ENCODE results near the gene SORL1.
"Not testable (repeated sequence)": the region's sequence is repeated elsewhere in the genome, so short reads cannot be mapped to it uniquely, and the experiment has no call there.

SORL1 gene

DNA sequence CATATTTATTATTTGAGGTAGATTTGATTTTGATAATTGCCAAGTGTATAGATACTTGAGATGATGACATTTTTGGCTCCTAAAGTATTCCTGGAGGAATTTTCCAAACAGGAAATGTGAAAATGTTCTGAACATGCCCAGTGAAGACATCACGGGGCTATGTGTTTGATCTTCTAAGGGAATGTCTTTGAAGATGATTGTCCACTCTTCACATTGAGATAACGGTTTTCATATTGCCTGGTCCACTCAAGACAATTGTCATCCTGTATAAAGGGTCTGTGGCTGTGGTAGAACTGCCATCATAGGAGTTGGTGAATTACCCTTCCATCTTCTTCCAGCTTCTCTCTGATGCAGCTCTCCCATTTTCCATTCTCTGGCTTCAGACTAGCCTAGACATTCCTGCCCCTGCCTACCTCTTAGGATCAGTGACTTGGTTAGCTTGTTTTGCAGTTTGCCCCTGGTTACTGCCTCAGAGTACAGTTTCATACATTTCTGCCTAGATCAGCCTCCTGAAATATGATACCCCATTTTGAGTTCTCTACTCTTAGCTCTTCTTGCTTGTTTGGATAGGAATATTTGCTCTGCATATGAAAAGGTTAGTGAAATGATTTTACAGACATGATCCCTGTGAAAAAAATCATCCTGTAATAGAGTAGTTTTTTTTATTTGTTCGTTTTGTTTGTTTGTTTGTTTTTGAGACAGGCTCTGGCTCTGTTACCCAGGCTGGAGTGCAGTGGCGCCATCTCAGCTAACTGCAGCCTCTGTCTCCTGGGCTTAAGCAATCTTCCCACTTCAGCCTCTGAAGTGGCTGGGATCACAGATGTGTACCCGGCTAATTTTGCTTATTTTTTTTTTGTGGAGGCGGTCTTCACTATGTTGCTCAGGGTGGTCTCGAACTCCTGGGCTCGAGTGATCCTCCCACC, 112.0 kb downstream of the SORL1 start:
- DNase-seq = no peak

DNA sequence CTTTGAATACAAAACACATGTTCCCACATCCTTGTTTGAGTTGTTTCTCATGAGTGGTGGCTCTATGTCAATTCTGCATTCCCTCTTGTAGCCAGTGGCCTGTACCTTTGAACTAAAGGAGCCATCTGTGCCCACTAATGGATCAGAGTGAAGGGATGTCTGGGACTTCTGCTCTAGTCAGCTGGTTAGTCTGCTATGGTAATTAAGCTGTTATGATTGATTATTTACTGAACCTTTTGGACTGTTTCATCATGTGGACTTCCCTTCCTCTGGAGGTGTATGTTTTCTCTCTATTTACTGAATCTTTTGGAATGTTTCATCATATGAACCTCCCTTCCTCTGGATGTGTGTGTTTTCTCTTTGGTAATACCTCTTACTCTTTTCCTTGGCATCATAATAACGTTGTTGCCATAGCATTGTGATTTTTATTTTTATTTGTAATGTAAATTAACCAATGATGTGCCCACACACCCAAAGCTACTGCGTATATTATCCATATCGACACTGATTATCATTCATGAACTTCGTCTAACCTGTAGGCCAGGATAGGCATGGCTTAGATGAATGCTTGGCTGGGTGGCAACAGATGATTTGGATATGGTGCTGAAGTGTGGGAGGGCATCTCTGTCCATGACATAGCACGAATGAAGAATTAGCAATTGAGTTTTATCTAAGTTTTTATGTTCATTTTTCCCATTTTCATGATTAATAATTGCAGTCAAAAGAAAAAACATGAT, 113.0 kb downstream of the SORL1 start:
- no peak for DNase-seq

DNA sequence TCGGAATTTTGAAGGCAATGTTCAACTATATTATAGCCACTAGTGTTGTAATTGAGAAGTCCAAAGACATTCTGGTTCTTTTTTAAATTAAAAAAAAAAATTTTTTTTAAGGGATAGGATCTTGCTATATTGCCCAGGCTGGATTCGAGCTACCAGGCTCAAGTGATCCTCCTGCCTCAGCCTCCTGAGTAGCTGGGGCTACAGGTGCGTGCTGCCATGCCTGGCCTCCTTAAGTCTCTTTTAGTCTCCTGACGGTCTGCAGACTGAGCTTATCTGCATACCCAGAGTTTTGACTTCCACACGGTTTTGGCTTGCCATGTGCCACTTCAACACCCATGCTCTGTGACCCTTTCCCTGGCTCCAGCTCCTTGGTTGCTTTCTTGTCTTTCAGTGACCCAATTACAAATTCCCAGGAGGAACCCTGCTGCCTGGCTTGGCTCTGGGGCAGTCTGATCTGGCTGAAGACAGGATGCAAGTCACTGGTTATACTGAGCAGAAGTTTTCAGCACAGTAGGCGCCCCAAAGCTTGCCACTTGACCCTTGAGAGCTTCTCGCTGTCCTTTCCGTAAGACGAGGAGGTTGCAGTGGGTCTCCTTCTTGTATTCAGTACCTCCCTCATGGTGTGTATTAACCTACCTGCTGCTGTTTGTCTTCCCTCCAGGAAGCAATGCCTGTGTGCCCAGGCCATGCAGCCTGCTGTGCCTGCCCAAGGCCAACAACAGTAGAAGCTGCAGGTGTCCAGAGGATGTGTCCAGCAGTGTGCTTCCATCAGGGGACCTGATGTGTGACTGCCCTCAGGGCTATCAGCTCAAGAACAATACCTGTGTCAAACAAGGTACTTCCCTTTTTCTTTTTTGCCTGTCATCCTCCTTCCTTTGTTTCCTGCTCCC, 114.4 kb downstream of the SORL1 start:
- no peak for DNase-seq

DNA sequence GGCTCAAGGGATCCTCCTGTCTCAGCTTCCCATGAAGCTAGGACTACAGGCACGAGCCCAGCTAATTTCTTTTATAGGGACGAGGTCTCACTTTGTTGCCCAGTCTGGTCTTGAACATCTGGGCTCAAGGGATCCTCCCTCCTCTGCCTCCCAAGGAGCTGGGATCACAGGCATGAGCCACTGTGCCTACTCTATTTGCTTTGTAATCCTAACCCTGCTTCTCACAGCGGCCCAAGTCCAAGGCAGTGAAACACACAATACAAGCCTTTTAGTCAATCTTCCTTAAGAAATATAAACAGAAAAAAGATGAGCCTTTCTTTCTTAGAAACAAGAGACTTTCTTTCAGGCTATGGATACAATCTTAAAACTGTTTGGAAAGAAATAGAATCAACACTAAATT, 115.9 kb downstream of the SORL1 start:
- no peak for DNase-seq

DNA sequence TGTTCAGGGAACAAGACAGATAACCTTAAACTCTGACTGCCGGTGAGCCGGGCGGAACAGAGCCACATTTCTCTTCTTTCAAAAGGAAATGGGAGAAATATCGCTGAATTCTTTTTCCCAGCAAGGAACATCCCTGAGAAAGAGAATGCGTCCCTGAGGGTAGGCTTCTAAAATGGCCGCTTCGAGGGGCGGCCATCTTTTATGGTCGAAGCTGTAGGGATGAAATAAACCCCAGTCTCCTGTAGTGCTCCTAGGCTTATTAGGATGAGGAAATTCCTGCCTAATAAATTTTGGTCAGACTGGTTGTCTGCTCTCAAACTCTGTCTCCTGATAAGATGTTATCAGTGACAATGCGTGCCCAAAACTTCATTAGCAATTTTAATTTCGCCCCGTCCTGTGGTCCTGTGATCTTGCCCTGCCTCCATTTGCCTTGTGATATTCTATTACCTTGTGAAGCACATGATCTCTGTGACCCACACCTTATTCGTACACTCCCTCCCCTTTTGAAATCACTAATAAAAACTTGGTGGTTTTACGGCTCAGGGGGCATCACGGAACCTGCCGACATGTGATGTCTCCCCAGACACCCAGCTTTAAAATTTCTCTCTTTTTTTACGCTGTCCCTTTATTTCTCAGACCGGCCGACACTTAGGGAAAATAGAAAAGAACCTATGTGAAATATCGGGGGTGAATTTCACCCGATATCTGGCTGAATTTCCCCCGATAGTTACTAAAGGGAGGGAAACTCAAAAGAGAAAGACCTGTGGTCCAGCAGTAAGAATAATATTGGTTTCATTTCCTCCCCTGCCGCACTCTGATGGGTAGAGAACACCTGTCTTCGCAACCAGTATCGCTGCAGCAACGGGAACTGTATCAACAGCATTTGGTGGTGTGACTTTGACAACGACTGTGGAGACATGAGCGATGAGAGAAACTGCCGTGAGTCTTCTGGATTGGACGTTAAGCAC, 117.5 kb downstream of the SORL1 start:
- DNase-seq = not testable (repeated sequence)

DNA sequence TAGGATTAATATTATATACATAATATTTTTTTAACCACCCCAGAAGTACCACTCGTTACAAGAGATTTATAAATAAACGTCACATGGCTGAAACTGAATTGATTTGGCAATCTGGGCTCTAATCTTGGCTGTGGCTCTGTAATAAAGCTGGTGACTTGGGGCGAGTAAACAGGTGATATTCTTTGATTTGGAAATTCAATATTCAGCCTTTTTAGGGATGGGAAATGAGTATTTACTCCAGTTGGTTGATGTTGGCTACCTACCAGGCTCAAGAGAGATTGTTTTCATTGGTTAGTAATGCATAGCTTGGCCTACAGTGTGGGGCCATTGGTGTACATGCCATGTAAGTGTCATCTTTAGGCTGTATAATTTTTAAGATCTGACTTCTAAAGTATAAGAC, 118.3 kb downstream of the SORL1 start:
- no peak for DNase-seq

DNA sequence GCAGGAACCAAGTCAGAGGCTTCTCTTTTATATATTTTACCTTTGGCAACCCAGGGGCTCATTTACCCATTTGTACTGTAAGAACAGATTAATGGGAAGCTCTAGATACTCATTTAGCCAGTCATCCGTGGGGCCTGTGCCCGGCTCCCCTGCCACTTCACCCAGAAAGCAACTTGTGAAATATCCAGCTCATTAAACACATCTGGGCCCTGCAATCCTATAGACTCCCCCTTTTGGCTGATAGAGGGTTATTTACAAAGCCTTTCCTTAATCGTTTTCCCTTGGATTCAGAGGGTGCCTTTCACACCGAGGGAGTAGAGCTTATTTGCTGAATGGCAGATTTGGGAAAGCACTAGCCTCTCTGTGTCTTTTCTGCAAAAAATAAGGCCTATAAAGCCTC, 119.4 kb downstream of the SORL1 start:
- no peak for DNase-seq

DNA sequence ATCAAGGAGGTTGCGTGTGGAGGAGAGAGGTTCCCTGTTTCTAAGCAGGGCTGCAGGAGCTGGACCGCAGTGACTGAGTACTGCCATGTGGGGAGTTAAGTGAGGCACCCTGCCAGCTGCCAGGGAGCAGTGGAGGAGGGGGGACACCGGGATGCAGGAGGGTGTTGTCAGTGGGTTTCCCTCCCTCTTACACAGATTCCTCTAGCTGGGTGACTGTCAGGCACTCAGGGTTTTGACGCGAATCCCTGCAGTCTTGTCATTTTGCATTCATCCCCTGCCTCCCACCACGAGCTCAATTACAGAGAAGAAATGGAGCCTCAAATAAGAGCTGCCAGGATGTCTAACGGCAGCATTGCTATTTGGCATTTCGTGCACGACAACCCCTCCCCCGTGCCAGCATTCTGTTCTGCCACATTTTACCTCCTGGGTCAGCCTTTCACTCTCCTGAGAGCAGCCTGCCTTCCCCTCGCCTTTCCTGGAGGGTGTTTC, 120.5 kb downstream of the SORL1 start:
- DNase-seq = no peak

DNA sequence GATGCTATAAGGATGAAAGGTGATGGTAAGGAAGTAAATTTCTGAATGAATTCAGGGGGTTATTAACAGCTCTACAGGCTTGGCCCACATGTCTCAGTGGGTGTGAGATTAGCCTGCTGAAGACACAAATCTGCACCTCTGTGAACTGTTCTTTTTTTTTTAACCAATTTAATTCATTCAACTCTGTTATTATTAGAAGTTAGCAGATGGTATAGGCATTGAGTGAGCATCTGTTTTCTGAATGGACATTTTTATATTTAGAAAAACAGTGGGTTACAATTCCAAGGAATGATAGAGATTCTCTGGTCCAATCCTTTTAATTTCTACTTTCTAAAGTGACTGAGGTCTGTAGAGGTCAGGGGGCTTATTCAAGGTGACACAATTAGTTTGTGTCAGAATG, 122.7 kb downstream of the SORL1 start:
- no peak for DNase-seq

DNA sequence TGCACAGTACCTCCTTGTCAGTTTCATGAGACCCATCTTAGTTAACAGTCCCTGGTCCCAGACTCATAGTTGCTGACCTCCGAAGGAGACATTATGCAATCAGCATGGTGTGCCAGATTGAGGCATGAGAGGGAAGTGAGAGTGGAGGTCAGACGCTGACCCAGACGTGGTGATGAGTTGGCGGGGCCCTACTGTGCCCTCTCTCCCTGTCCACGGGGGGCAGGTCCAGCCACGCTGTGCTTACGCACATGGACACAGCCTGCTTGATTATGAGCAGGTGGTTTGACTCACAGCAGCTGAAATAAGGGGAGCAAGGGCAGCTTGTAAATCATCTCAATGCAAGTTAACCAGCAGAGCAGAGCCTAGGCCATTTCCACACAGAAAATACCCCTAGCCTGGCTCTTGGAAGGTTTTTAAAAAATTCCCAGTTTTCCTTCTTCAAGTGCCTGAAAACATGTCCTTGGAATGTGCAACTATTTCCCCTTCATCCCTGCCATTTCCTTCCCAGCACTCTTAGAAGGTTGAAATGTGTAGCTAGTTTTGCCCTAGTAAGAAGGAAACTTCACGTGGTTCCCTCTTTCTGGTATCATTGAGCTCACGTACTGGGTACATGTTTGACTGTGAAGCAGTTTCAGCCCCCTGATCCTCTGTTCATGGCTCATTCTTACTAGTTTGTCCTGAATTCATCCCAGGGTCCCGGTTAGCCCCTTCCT, 123.3 kb downstream of the SORL1 start:
- no peak for DNase-seq

DNA sequence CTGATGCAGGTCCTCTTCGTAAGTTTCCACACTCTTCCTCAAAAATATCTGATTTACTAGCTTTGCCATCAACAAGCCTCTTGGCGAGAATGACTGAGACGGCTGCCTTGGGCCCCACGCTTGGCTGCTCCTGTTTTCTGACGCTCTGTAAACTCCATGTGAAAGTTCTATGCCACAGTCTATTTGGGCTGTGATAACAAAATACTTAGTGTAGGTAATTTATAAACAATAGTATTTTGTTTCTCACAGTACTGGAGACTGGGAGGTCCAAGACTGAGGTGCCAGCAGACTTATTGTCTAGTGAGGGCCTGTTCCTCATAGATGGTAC, 123.8 kb downstream of the SORL1 start:
- DNase-seq = no peak

DNA sequence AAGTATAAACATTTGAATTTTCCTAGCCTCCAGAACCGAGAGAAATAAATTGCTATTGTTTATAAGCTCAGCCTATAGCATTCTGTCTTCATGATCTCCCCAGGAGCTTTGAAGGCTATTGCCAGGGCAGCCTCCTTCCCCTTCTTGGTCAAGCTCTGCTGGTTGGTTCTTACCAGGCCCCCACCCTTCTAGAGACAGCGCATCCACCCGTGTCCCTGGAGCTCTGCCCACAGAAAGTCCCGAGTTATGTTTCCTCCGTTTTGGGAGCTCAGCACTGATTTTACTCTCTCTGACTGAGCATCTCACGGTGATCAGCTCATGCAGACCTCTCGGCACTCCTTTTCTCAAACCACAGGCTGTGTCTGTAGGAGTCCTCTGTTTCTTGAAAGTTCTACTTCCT, 124.4 kb downstream of the SORL1 start:
- DNase-seq = no peak

DNA sequence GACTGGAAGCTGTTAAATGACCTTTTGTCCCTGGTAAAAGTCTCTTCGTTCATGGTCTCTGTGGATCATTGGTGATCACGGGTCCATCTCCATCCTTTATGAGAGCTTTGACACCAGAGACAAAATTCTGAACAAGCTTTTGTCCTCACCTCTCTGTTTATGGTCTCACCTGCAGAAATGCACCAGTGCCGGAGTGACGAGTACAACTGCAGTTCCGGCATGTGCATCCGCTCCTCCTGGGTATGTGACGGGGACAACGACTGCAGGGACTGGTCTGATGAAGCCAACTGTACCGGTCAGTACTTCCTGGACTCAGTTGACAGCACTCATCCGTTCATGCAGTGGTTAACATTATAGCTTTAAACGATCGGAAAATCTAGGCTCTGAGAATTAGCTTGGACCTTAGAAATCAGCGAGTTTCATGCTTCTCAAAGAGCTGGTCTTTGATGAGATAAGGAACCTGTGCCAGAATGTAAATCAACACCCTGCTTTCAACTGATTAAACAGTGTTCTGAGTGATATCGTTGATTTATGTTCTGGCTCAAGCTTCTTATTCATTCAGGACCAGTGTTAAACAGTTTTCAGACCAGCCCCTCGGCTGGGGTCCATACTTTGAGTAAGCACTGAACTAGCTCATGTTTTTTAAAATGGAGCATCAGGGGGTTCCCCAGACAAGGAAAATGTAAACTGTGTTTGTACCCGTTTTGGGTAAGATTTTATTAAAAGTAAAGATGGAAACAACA, 125.2 kb downstream of the SORL1 start:
- no peak for DNase-seq

DNA sequence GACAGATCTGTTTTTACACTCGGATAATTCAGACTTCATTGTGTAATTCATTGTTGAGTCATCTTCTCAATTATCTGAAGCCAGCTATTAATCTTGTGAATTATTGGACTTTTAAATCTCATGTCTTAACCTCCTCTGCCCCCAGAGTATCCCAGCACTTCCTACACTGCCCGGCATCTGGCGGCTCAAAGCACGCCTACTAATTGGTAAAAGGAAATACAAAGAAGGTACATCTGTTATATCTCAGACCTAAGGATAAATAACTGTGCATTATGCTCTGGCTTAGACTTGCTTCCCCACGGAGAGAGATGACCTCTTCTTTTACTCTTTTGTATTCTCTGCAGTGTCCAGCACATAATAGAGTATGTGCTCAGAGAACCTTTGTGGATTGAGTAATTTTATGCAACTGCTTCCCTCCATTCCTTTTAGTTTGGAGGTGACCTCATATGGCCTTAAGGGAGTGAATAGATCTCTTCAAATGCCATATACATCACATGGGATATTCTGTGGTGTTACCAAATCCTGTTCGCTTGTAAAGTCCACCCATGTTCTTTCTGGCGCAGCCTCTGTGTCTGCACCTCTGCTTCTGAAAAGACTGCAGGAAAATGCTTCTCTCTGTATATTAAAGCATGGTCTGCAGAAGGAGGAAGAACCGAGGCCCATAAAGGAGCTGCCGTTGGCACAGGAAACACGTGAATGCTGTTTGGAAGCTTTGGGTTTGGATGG, 126.3 kb downstream of the SORL1 start:
- no peak for DNase-seq

DNA sequence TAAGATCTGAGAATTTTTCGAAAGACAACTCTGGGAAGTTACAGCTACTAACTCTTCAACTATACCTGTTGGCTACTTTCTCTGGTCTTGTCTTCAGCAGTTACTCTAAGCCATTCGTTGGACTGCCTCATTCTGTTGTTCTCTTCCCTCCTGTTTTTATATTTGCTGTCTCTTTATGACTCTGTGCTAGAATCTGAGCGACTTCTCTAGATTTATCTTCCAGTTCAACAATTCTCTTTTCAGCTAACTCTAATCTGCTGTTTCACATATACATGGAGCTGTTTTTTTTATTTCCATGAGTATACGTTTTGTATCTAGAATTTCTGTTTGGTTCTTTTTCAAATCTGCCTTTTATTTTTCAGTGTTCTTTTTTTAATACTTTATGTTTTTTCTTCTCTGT, 128.0 kb downstream of the SORL1 start:
- no peak for DNase-seq

DNA sequence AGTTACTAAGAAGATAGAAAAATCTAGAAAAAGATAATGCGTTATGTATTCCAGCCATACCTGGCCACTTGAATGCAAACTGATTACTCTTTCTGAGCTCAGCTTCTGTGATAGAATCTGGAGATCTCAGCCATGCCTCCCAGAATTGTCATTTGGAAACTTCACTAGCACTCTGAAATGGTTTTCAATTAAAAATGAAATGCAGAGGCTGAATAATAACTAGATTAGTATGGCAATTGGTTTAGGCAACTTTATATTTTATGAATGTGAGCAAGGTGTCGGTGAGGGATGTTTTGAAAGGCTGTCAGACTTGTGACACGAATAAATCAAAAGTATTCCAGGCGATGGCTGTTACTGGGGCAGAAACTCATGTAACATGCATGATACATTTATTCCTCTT, 129.5 kb downstream of the SORL1 start:
- peak in 1 of 5 donors; percentile 2 for DNase-seq

DNA sequence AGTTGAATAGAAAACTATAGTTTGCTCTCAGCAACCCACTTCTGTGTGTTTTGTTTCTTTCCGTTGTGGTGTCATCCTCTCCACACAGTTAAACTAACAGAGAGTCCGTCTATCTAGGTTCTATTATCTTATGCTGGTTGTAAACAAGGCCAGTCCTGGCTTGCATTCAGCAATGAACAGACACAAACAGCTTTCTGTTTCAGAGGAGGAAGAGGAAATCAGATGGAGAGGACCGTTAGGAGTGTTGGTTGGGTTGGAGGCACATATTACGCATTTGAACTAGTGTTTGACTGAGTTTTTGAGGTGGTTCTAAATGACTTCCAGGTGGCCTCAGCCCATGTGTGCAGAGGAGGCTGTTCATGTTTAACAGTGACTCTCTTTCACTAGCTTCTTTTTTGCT, 130.2 kb downstream of the SORL1 start:
- DNase-seq = peak in 1 of 5 donors; percentile 74

DNA sequence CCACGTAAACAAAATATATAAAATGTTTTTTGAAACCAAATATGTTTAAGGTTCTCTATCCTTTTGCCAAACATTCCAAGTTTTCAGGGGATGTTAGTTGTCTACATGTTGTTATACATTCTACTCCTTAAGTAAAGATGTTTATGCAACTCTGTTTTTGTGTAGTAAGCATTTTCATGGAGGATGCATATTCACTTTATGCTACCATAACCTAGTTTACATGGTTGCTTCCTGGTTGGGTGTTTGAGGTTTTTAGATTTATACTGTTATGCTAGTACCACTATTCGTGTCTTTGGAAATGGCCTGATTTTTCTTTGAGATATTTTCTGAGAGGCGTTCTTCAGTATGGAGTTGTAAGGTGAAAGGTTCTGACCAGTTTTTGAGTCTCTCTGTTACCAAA, 131.7 kb downstream of the SORL1 start:
- no peak for DNase-seq

DNA sequence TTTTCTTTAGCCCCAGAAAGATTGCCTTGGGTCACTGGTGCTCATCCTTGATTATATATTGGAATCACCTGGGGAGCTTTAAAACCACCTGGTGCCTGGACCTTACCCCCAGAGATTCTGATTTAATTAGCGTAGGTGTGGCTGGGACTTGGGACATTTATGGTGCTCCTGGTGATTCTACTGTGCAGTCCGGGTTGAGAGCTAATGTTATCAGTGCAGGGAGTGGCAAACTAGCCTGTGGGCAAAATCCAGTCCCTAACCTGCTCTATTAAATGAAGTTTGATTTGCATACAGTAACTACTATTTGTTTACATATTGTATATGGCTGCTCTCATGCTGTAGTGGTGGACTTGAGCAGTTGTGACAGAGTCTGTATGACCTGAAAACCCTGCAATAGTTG, 134.6 kb downstream of the SORL1 start:
- no peak for DNase-seq

DNA sequence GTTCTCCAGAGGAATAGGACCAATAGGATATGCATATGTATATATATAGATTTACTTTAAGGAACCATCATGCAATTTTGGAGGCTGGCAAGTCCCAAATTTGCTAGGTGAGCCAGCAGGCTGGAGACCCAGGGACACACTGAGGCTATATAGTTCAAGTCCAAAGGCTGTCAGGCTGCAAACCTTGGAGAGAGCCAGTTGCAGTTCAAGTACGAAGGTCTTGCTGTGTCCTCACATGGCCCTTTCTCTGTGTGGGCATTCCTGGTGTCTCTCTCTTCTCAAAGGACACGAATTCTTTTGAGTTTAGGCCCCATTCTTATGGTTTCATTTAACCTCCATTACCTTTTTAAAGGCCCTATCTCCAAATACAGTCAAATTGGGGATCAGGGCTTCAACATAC, 135.1 kb downstream of the SORL1 start:
- no peak for DNase-seq
